Testis (tissue), 3 donors: ENCODE results near the gene GPATCH2L. TPM values are rescaled to one million over a fixed set of nuclear protein-coding genes. Genes with fewer than 3 reads are reported as not detected.
A peak's percentile ranks its signal among the peaks of the same experiment; 100 is the strongest.

Source experiments
- DNase-seq: peaks from one replicate; pipeline ENCODE4 v3.0.0-alpha.2; 2019
- H3K27ac ChIP-seq, 2 donors: fragments of 200-600 bp; sonication (generic); one replicate each; pipeline ENCODE4 v1.5.1; 2019
- H3K27me3 ChIP-seq: fragments of 200-600 bp; sonication (generic); one replicate; pipeline ENCODE4 v1.5.1; 2019
- H3K36me3 ChIP-seq: fragments of 200-600 bp; sonication (generic); one replicate; pipeline ENCODE4 v1.5.1; 2017; ENCODE audit warnings: low read depth; ENCODE audit errors: missing control alignments
- H3K4me1 ChIP-seq: fragments of 200-600 bp; sonication (generic); one replicate; pipeline ENCODE4 v1.5.1; 2019
- H3K4me3 ChIP-seq, 2 donors: fragments of 200-600 bp; sonication (generic); one replicate each; pipeline ENCODE4 v1.5.1; 2017 to 2019
- H3K9me3 ChIP-seq: fragments of 200-600 bp; sonication (generic); one replicate; pipeline ENCODE4 v1.5.1; 2017
- POLR2A ChIP-seq: fragments of 450-650 bp; IDR thresholded peaks from one replicate; pipeline ENCODE4 v1.6.1; 2017; ENCODE audit warnings: antibody characterized with exemption, mild to moderate bottlenecking, moderate library complexity
- WGBS, 2 donors: methylation state at CpG; one replicate each; pipeline ENCODE4 v1.1.5; 2018; 5-methylcytosine and 5-hydroxymethylcytosine counted together
- intact Hi-C: fragments of 100-400 bp; cut with DNase I; formaldehyde crosslinking; loops from one replicate; pipeline ENCODE4 v1.15.1; 2023; ENCODE audit warnings: low total_unique reads
- polyA plus RNA-seq: library from polyadenylated mRNA; stranded (reverse); fragments of 350-450 nt; fragmentation: Illumina TruSeq; extraction: RNeasy Lipid Tissue Mini Kit (QIAGEN cat#74804); gene quantifications from one replicate; pipeline ENCODE4 v1.2.3, GENCODE V29; 2014; ENCODE audit warnings: low read depth, low replicate concordance; ENCODE audit not compliant: insufficient read depth
- total RNA-seq, 2 donors: library from RNA; depleted of rRNA; stranded (reverse); fragments of >200 nt; gene quantifications; one replicate each; pipeline ENCODE4 v1.2.3, GENCODE V29; 2016
- TF ChIP-seq, protein P1 (sequence below), 3 experiments: fragments of 450-650 bp in 2 of 3; fragments of 200-600 bp in 1 of 3; sonication (generic) in 1 of 3; IDR thresholded peaks; one replicate each; pipeline ENCODE4 v1.5.1; 2016 to 2019; ENCODE audit warnings: antibody characterized with exemption in 3 of 3, mild to moderate bottlenecking in 2 of 3, moderate library complexity in 1 of 3

The GPATCH2L gene
- total and polyA plus RNA-seq, 3 donors from 2014 or later: 39.9 to 87.2 (median 74.5) TPM

DNA sequence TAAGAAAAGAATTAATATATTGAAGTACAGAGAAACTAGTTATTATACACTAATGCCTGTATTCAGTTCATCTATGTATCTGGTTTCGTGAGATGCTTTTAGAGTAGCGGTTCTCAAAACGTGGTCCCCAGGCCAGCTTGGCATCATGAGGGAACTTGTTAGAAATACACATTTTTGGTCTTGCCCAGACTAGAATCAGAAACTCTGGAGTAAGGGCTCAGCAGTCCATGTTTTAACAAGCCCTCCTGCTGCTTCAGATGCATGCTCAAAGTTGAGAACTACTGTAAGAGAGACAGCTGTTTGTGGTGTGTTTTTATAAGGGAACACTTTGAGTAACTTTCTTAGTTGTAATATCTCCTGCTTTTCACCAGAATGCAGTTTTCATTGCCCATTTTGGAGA is 18.1 kb downstream of the GPATCH2L start:
- no peak overlapping the region for H3K27ac ChIP-seq
- no peaks in the 10 kb centered on the region for H3K9me3 ChIP-seq
- WGBS, 2 donors: 91 to 93% methylated on average over 3 of the region's 3 CpGs
- no peaks in the 10 kb centered on the region for H3K4me1 ChIP-seq
- H3K36me3 ChIP-seq: no peaks in the 10 kb centered on the region
- H3K4me3 ChIP-seq: no peak overlapping the region
- DNase-seq: no peak
- TF ChIP-seq, protein P1, sequence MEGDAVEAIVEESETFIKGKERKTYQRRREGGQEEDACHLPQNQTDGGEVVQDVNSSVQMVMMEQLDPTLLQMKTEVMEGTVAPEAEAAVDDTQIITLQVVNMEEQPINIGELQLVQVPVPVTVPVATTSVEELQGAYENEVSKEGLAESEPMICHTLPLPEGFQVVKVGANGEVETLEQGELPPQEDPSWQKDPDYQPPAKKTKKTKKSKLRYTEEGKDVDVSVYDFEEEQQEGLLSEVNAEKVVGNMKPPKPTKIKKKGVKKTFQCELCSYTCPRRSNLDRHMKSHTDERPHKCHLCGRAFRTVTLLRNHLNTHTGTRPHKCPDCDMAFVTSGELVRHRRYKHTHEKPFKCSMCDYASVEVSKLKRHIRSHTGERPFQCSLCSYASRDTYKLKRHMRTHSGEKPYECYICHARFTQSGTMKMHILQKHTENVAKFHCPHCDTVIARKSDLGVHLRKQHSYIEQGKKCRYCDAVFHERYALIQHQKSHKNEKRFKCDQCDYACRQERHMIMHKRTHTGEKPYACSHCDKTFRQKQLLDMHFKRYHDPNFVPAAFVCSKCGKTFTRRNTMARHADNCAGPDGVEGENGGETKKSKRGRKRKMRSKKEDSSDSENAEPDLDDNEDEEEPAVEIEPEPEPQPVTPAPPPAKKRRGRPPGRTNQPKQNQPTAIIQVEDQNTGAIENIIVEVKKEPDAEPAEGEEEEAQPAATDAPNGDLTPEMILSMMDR (IDR thresholded peaks at IDR 0.05): no peak
- TF ChIP-seq POLR2A: no peak
- no peaks in the 10 kb centered on the region for H3K27me3 ChIP-seq
- intact Hi-C loops: no loop called here

DNA sequence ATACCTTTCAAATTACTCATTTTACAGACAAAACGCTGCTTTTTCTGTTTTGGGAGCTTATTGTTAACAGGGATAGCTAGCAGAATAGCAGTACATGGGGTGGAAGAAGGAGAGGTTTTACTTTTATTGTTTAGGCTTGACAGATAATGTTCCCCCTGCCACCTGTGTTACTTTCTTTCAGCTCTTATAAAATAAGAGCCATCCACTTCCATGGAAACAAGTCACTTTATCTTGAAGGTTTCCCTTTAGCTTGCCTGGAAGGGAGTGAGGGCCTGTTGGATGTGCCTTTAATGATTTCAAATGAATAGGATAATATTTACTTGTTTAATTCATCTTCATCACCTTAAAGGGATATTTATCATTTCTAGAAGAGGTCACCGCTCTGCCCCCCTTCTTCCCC is 23.3 kb downstream of the GPATCH2L start:
- TF ChIP-seq POLR2A: no peak
- TF ChIP-seq, protein P1 (IDR thresholded peaks at IDR 0.05): no peak
- no peaks in the 10 kb centered on the region for H3K27me3 ChIP-seq
- 86% methylated on average over 2 of the region's 2 CpGs for WGBS, 2 donors
- DNase-seq: no peak
- no peak overlapping the region for H3K27ac ChIP-seq
- H3K9me3 ChIP-seq: no peaks in the 10 kb centered on the region
- H3K4me1 ChIP-seq: no peaks in the 10 kb centered on the region
- intact Hi-C loops: no loop called here
- no peaks in the 10 kb centered on the region for H3K36me3 ChIP-seq
- H3K4me3 ChIP-seq: no peak overlapping the region

DNA sequence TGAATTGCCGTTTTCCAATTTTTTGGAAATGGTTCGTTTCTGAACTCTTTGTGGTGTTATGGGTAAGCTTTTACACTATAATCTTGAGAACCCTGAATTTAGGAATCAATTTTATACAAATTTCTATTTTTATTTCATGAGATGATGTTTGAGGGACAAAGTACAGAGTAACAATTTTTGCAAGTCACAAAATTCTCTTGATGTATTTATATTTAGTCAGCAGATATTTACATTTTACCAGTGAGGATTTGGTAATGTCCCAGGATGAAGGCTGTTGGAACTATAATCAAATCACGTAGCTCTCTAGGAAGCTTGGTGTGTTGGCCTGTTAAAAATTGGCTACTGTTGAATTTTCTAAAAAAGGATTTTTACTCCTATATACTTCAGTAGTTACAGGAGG is 24.2 kb downstream of the GPATCH2L start:
- Histone ChIP-seq H3K4me3 (no peak overlapping the region), H3K36me3 (no peaks in the 10 kb centered on the region), H3K9me3 (no peaks in the 10 kb centered on the region), H3K27me3 (no peaks in the 10 kb centered on the region), H3K4me1 (no peaks in the 10 kb centered on the region), H3K27ac (no peak overlapping the region)
- intact Hi-C loops: no loop called here
- no peak for DNase-seq
- no peak for TF ChIP-seq POLR2A
- TF ChIP-seq, protein P1 (IDR thresholded peaks at IDR 0.05): no peak
- WGBS, 2 donors: 94 to 95% methylated on average over 3 of the region's 3 CpGs

DNA sequence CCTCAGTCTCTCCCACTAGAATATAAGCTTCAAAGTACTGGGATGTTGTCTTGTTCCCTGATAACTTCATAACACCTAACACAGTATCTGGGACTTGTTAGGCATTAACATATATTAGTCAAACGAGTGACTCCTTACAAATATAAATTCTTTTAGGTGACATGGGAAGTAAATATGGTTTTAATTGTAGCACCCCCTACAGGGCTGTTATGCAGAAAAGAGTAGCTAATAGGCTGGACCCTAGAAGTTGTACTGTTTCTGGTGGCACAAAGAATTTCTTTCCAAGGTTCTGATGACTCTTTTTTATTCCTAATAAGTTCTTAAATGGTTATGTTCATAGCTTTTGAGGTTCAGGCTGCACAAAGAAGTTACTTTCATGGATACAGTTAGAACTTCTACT is 29.8 kb downstream of the GPATCH2L start:
- H3K4me1 ChIP-seq: no peaks in the 10 kb centered on the region
- intact Hi-C loops: no loop called here
- WGBS, 2 donors: 63 to 68% methylated on average over 1 of the region's 1 CpG
- no peak overlapping the region for H3K27ac ChIP-seq
- no peaks in the 10 kb centered on the region for H3K36me3 ChIP-seq
- H3K27me3 ChIP-seq: no peaks in the 10 kb centered on the region
- TF ChIP-seq, protein P1 (IDR thresholded peaks at IDR 0.05): peak in 1 of 3 experiments; percentile 12
- no peak for TF ChIP-seq POLR2A
- no peak overlapping the region for H3K4me3 ChIP-seq
- H3K9me3 ChIP-seq: no peaks in the 10 kb centered on the region
- no peak for DNase-seq

DNA sequence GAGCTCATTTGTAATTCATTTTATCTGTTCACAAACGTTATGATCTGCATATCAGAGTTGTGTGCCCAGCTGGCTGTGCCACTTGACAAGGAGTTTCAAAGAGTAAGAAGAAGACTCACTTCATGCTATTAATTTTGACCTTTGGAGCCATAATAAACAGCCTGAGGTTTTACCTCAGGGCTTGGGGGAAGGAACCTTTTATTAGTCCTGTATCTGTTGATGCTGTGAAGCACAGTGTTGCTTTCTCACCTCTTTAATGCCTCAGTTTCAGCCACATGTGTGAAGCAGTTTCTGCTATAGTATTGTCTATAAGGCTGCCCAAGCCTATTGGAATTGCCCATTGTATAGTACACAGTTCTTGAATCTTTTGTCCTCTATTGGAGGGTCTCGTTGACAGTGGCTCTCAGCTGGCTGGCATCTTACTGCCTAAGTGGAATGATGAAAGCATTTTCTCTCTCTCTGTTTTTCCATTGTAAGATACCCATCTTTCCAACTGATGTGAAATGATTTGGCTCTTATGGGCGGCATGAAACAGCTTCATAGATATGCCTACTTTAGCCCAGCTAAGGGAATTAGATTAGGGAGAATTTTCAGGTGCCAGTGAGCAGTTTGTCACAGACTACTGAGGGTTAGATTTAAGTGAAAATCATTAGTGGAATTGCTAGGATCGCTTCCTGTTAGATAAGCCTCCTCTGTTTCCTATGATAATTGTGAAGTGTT is 34.7 kb downstream of the GPATCH2L start:
- intact Hi-C loops: no loop called here
- no peak for DNase-seq
- Histone ChIP-seq H3K4me3 (no peak overlapping the region), H3K27me3 (no peaks in the 10 kb centered on the region), H3K36me3 (no peaks in the 10 kb centered on the region), H3K4me1 (no peaks in the 10 kb centered on the region), H3K9me3 (no peaks in the 10 kb centered on the region), H3K27ac (no peak overlapping the region)
- WGBS, 2 donors: 76 to 77% methylated on average over 4 of the region's 4 CpGs
- TF ChIP-seq POLR2A: no peak
- TF ChIP-seq, protein P1 (IDR thresholded peaks at IDR 0.05): no peak
